Peyer's patch (tissue), 4 donors: ENCODE results near the gene OPN3.

Experiments used
- POLR2A ChIP-seq, 2 donors: fragments of 450-650 bp; IDR thresholded peaks; one replicate each; pipeline ENCODE4 v1.5.1; 2017; ENCODE audit warnings: antibody characterized with exemption in 2 of 2, mild to moderate bottlenecking in 2 of 2, moderate library complexity in 2 of 2
- TF ChIP-seq, protein P1 (sequence below), 6 experiments: fragments of 450-650 bp in 4 of 6; fragments of 200-600 bp in 2 of 6; sonication (generic) in 1 of 6; IDR thresholded peaks; one replicate each; pipeline ENCODE4 v1.5.1; 2017 to 2019; ENCODE audit warnings: antibody characterized with exemption in 6 of 6, mild to moderate bottlenecking in 3 of 6, moderate library complexity in 1 of 6

DNA sequence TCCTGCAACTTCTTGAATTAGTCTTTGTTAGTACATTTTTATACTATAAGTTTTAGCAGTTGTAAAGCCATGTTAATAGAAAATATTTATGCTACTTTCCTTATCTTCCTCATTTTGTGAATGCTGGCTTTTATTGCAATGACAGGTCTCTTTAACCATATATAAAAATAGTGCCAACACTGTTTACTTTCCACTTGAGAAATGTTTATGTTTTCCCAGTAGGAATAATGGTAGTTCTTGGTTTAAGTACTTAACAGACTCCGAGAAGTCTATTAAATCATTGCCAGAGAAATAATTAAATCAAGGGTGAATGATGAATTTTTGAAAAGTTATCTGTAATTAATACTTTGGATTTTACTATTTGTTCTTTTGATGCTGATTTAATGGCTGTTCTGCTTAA, 9.7 kb downstream of the OPN3 start:
- TF ChIP-seq, protein P1, sequence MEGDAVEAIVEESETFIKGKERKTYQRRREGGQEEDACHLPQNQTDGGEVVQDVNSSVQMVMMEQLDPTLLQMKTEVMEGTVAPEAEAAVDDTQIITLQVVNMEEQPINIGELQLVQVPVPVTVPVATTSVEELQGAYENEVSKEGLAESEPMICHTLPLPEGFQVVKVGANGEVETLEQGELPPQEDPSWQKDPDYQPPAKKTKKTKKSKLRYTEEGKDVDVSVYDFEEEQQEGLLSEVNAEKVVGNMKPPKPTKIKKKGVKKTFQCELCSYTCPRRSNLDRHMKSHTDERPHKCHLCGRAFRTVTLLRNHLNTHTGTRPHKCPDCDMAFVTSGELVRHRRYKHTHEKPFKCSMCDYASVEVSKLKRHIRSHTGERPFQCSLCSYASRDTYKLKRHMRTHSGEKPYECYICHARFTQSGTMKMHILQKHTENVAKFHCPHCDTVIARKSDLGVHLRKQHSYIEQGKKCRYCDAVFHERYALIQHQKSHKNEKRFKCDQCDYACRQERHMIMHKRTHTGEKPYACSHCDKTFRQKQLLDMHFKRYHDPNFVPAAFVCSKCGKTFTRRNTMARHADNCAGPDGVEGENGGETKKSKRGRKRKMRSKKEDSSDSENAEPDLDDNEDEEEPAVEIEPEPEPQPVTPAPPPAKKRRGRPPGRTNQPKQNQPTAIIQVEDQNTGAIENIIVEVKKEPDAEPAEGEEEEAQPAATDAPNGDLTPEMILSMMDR (IDR thresholded peaks at IDR 0.05), result no peak
- no peak for TF ChIP-seq POLR2A (IDR thresholded peaks at IDR 0.05)
